Retinal pigment epithelial cell (primary cell): ENCODE measurements around the gene TUFT1.

ENCODE experiments used
- DNase-seq: peaks from one replicate; pipeline ENCODE4 v3.0.0-alpha.2; 2010; ENCODE audit warnings: low read depth
- H3K4me3 ChIP-seq: 2 replicates; pipeline ENCODE4 v1.5.1; 2011; ENCODE audit warnings: mild to moderate bottlenecking, low read length, control low read depth, moderate library complexity
- CTCF ChIP-seq: conservative IDR thresholded peaks from 2 replicates; pipeline ENCODE4 v1.5.1; 2011; ENCODE audit warnings: low read depth, low read length, control low read depth, inconsistent platforms

Gene TUFT1

GRCh38 chr1:151621351-151621750, 81.2 kb downstream of the TUFT1 start:
- DNase-seq, result no peak
- no peak overlapping the region for H3K4me3 ChIP-seq
- TF ChIP-seq CTCF, result no peak

- TF ChIP-seq CTCF, result no peak
- DNase-seq, result no peak
- no peak overlapping the region for H3K4me3 ChIP-seq
Observed at GRCh38 chr1:151624783-151625182, 84.7 kb downstream of the TUFT1 start.

- no peak for TF ChIP-seq CTCF
- no peak for DNase-seq
- H3K4me3 ChIP-seq, result no peak overlapping the region
Observed at GRCh38 chr1:151626740-151627334, 86.7 kb downstream of the TUFT1 start.

- H3K4me3 ChIP-seq, result no peak overlapping the region
- no peak for TF ChIP-seq CTCF
- no peak for DNase-seq
Observed at GRCh38 chr1:151629278-151629677, 89.2 kb downstream of the TUFT1 start.
